Peyer's patch (tissue), 4 donors: ENCODE data around the gene ZNF154.

Experiments
- POLR2A ChIP-seq, 2 donors: fragments of 450-650 bp; IDR thresholded peaks; one replicate each; pipeline ENCODE4 v1.5.1; 2017; ENCODE audit warnings: antibody characterized with exemption in 2 of 2, mild to moderate bottlenecking in 2 of 2, moderate library complexity in 2 of 2
- TF ChIP-seq, protein P1 (sequence below), 6 experiments: fragments of 450-650 bp in 4 of 6; fragments of 200-600 bp in 2 of 6; sonication (generic) in 1 of 6; IDR thresholded peaks; one replicate each; pipeline ENCODE4 v1.5.1; 2017 to 2019; ENCODE audit warnings: antibody characterized with exemption in 6 of 6, mild to moderate bottlenecking in 3 of 6, moderate library complexity in 1 of 6

DNA sequence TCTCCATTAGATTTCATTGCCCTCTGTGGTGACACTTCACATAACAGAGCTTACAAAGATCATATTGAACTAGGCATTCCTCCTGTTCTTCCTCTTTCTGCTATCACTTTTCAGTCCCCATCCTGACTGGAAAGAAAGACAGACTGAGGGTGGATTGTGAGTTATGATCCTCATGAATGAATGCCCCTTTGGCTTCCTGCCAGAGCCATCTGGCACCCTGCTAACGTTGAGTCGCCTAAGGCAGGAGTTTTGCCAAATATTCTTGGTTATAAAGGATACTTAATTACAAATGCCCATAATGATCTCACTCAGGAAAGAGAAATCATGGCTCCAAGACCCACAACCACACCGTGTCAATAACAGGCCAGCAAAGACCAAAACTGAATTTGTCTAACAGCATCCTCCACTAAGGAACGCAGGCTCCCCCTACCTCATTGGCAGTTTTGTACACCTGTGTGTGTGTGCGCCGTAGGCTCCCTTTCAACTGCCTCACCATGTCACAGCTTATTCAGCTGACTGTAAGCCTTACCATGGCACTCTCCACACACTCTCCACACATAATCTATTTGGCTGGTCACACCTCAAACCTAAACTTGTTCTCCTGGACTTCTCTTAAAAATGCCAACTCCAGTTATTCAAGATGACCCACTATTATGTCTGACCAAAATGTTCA is 60.5 kb downstream of the ZNF154 start:
- TF ChIP-seq, protein P1, sequence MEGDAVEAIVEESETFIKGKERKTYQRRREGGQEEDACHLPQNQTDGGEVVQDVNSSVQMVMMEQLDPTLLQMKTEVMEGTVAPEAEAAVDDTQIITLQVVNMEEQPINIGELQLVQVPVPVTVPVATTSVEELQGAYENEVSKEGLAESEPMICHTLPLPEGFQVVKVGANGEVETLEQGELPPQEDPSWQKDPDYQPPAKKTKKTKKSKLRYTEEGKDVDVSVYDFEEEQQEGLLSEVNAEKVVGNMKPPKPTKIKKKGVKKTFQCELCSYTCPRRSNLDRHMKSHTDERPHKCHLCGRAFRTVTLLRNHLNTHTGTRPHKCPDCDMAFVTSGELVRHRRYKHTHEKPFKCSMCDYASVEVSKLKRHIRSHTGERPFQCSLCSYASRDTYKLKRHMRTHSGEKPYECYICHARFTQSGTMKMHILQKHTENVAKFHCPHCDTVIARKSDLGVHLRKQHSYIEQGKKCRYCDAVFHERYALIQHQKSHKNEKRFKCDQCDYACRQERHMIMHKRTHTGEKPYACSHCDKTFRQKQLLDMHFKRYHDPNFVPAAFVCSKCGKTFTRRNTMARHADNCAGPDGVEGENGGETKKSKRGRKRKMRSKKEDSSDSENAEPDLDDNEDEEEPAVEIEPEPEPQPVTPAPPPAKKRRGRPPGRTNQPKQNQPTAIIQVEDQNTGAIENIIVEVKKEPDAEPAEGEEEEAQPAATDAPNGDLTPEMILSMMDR (IDR thresholded peaks at IDR 0.05) = no peak
- TF ChIP-seq POLR2A (IDR thresholded peaks at IDR 0.05) = no peak
